ENCODE results near the gene FILIP1L. TPM values are rescaled to one million over a fixed set of nuclear protein-coding genes. Genes with fewer than 3 reads are reported as not detected.

Gene FILIP1L
- total and polyA plus RNA-seq, 2 of the 4 experiments (the other 2 are of a cell fraction), result 11.5 to 19.9 TPM

GRCh38 chr3:100144255-100144866 lies 30.1 kb upstream of the FILIP1L start:
- H4K8ac ChIP-seq (ENCODE audit: low read depth in 2 of 2, low read length in 2 of 2), result no peak overlapping the region
- TF ChIP-seq CTCF (conservative IDR thresholded peaks at IDR 0.05; ENCODE audit: low read depth, low read length) (no peak), MXI1 (IDR thresholded peaks at IDR 0.05; ENCODE audit: borderline replicate concordance, low read depth, low read length) (no peak), RAD21 (IDR thresholded peaks at IDR 0.05; ENCODE audit: low read length) (no peak), NFE2L2 (IDR thresholded peaks at IDR 0.05; ENCODE audit: low read depth, low read length) (no peak), POLR2A (IDR thresholded peaks at IDR 0.05; ENCODE audit: low read depth, low read length) (no peak), ELK1 (IDR thresholded peaks at IDR 0.05; ENCODE audit: borderline replicate concordance, low read depth, low read length) (no peak), BHLHE40 (IDR thresholded peaks at IDR 0.05; ENCODE audit: low read depth, low read length) (no peak), FOS (IDR thresholded peaks at IDR 0.05; ENCODE audit: low read depth, low read length) (no peak), USF2 (IDR thresholded peaks at IDR 0.05; ENCODE audit: low read depth, low read length) (no peak), RCOR1 (IDR thresholded peaks at IDR 0.05; ENCODE audit: insufficient replicate concordance, low read length) (no peak), MAFK (IDR thresholded peaks at IDR 0.05; ENCODE audit: low read depth, low read length) (no peak), CEBPB (IDR thresholded peaks at IDR 0.05; ENCODE audit: low read depth, low read length) (no peak), MAZ (IDR thresholded peaks at IDR 0.05; ENCODE audit: borderline replicate concordance, low read depth, low read length) (no peak), SMC3 (IDR thresholded peaks at IDR 0.05; ENCODE audit: low read depth, low read length) (no peak), CHD1 (IDR thresholded peaks at IDR 0.05; ENCODE audit: low read depth, low read length) (no peak), RFX5 (IDR thresholded peaks at IDR 0.05; ENCODE audit: low read depth, low read length) (no peak)
- no peak overlapping the region for H4K91ac ChIP-seq (ENCODE audit: insufficient read depth, low read depth, low read length)
- no peaks in the 10 kb centered on the region for H4K20me1 ChIP-seq (ENCODE audit: insufficient read depth, low read length)
- intact Hi-C loops (cut with micrococcal nuclease), result no loop called here
- dilution Hi-C loops (cut with HindIII; ENCODE audit: low sequenced_read_pairs, unreplicated experiment), result no loop called here
- H4K5ac ChIP-seq (ENCODE audit: low read depth, low read length), result no peak overlapping the region
- no peak overlapping the region for H2BK5ac ChIP-seq (ENCODE audit: low read depth, low read length, poor library complexity, severe bottlenecking)
- no peaks in the 10 kb centered on the region for H3K36me3 ChIP-seq (ENCODE audit: control insufficient read depth, insufficient read depth, low read length)
- no peaks in the 10 kb centered on the region for H3K27me3 ChIP-seq (ENCODE audit: control insufficient read depth, insufficient read depth, low read length)
- H3K4me2 ChIP-seq (ENCODE audit: low read depth, low read length), result no peak overlapping the region
- no peak for ATAC-seq (ENCODE audit: low read depth)
- H2BK120ac ChIP-seq (ENCODE audit: low read depth, low read length), result no peak overlapping the region
- H3K14ac ChIP-seq (replicated peaks; ENCODE audit: low read depth, low read length), result no peak overlapping the region
- H3K18ac ChIP-seq (ENCODE audit: low read depth, low read length), result no peak overlapping the region
- H3K4me3 ChIP-seq (ENCODE audit: insufficient read depth, low read depth, low read length), result no peak overlapping the region
- no TSS peak for BruUV-seq (replicated peaks)
- no peak overlapping the region for H3K56ac ChIP-seq (ENCODE audit: extremely low read depth, insufficient read depth, low read length)
- no peak overlapping the region for H3K4ac ChIP-seq (ENCODE audit: low read depth, low read length)
- POLR2A ChIA-PET (ENCODE audit: unreplicated experiment), result no interaction called here
- no peak overlapping the region for H2AK5ac ChIP-seq (ENCODE audit: low read depth, low read length)
- DNase-seq, result no peak
- H3K23ac ChIP-seq (ENCODE audit: low read depth, low read length), result no peak overlapping the region
- CTCF ChIA-PET, result no interaction called here
- no peaks in the 10 kb centered on the region; a peak in 1 of 4 replicates for H3K79me1 ChIP-seq (ENCODE audit: low read depth in 1 of 2, low read length in 2 of 2)
- no peak overlapping the region for H3K9ac ChIP-seq (ENCODE audit: low read depth, low read length)
- no peak overlapping the region for H2AFZ ChIP-seq (replicated peaks; ENCODE audit: low read length, poor library complexity)
- H3K4me1 ChIP-seq (ENCODE audit: control insufficient read depth, insufficient read depth, low read length), result no peaks in the 10 kb centered on the region
- no peak overlapping the region for H3K27ac ChIP-seq (ENCODE audit: insufficient read depth, low read length)
- WGBS, 2 experiments (ENCODE audit: extremely low coverage in 2 of 2, insufficient read length in 1 of 2), result no CpG with 5 or more reads among the region's 1 CpG
- H2AK9ac ChIP-seq (replicated peaks; ENCODE audit: low read depth, low read length, poor library complexity), result no peak overlapping the region
- peaks cover 2% of the 10 kb centered on the region; the same call in 1 of the 2 replicates for H3K9me3 ChIP-seq (ENCODE audit: control insufficient read depth, insufficient read depth, low read length)
- in situ Hi-C loops (cut with MboI; ENCODE audit: low sequenced_read_pairs), result no loop called here
- H2BK15ac ChIP-seq (ENCODE audit: low read depth, low read length), result no peak overlapping the region
- no peaks in the 10 kb centered on the region for H3K9me1 ChIP-seq (ENCODE audit: insufficient read depth, low read length)
- no peak overlapping the region for H2BK20ac ChIP-seq (ENCODE audit: low read depth, low read length)

Measured in IMR-90 (cell line).